ENCODE data around the gene LRFN4.

LRFN4 gene

DNA sequence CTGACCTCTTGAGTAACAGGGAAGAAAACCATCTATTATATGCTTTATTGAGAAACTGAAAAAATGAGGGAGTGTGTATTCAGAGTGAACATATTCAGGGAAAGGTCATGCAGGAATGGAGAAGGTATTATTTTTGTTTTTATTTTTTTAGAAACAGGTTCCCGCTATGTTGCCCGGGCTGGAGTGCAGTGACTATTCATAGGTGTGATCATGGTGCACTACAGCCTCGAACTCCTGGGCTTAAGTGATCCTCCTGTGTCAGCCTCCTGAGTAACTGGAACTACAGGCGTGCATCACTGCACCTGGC lies 22.4 kb upstream of the LRFN4 start:
- Histone ChIP-seq H3K27me3 (ENCODE audit: low read length) (no peaks in the 10 kb centered on the region), H3K79me2 (ENCODE audit: insufficient read depth, low read length) (peaks cover 4% of the 10 kb centered on the region; the same call in 1 of the 2 replicates), H3K9me2 (replicated peaks; ENCODE audit: insufficient read depth, low read length) (no peaks in the 10 kb centered on the region), H3K9ac (ENCODE audit: low read length) (no peak overlapping the region), H4K20me1 (ENCODE audit: low read depth, low read length) (no peaks in the 10 kb centered on the region), H2AFZ (ENCODE audit: low read depth, low read length, severe bottlenecking) (no peak overlapping the region), H3K27ac (ENCODE audit: low read depth, low read length) (no peak overlapping the region), H3K9me3 (ENCODE audit: insufficient read depth, low read length) (no peaks in the 10 kb centered on the region), H3K36me3 (ENCODE audit: low read length) (peaks cover 14% of the 10 kb centered on the region; the same call in 1 of the 2 replicates), H3F3A (ENCODE audit: insufficient read depth) (peaks cover 28% of the 10 kb centered on the region), H3K4me2 (ENCODE audit: low read depth, low read length, poor library complexity, severe bottlenecking) (no peak overlapping the region), H3K4me3 (ENCODE audit: insufficient read depth, low read length, poor library complexity, severe bottlenecking) (no peak overlapping the region)
- TF ChIP-seq, protein P1, sequence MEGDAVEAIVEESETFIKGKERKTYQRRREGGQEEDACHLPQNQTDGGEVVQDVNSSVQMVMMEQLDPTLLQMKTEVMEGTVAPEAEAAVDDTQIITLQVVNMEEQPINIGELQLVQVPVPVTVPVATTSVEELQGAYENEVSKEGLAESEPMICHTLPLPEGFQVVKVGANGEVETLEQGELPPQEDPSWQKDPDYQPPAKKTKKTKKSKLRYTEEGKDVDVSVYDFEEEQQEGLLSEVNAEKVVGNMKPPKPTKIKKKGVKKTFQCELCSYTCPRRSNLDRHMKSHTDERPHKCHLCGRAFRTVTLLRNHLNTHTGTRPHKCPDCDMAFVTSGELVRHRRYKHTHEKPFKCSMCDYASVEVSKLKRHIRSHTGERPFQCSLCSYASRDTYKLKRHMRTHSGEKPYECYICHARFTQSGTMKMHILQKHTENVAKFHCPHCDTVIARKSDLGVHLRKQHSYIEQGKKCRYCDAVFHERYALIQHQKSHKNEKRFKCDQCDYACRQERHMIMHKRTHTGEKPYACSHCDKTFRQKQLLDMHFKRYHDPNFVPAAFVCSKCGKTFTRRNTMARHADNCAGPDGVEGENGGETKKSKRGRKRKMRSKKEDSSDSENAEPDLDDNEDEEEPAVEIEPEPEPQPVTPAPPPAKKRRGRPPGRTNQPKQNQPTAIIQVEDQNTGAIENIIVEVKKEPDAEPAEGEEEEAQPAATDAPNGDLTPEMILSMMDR (IDR thresholded peaks at IDR 0.05; ENCODE audit: insufficient read depth, low read length, poor library complexity, severe bottlenecking), result no peak
- no peak for TF ChIP-seq EZH2phosphoT487 (conservative IDR thresholded peaks at IDR 0.05; ENCODE audit: low read length)

DNA sequence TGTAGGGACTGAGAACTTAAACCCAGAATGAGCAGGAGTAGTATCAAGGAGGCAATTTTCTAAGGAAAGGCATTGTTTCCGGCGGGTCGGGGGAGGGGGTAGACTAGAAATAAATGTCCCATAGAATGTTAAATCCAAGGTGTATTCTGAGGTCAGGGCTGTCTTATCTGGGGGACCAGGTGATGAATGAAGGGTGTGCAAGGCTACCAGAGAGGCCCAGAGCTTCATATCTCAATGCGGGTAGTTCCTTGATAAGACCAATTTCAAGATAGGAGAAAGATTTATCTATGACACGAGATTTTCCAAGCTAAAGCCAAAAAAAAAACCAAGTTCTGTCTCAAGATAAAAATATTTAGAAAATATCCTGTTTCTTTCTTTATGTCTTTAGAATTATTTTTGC lies 21.9 kb upstream of the LRFN4 start:
- Histone ChIP-seq H3F3A (ENCODE audit: insufficient read depth) (peaks cover 26% of the 10 kb centered on the region), H3K4me2 (ENCODE audit: low read depth, low read length, poor library complexity, severe bottlenecking) (no peak overlapping the region), H3K27ac (ENCODE audit: low read depth, low read length) (no peak overlapping the region)

DNA sequence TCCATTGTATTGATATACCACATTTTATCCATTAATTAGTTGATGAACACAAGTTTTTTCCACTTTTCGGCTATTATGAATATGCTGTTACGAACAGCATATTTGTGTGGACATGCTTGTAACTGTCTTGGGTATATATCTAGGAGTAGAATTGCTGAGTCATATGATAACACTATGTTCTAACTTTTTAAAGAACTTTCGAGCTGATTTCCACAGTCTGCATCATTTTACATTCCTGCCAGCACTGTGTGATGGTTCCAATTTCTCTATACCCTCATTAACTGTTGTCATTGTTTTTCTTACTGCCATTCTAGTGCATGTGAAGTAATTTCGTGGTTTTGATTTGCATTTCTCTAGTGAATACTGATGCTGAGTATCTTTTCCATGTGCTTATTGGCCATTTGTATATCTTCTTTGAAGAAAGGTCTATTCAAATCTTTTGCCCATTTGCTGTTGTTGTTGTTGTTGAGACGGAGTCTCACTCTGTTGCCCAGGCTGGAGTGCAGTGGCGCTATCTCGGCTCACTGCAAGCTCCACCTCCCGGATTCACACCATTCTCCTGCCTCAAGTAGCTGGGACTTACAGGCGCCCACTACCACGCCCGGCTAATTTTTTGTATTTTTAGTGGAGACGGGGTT lies 21.0 kb upstream of the LRFN4 start:
- Histone ChIP-seq H3K79me2 (ENCODE audit: insufficient read depth, low read length) (peaks cover 11% of the 10 kb centered on the region; the same call in 1 of the 2 replicates), H3K36me3 (ENCODE audit: low read length) (0 out of 2 replicates have a peak, but pooled peaks cover 3% of the 10 kb centered on the region), H3K4me3 (ENCODE audit: insufficient read depth, low read length, poor library complexity, severe bottlenecking) (no peak overlapping the region), H3K9ac (ENCODE audit: low read length) (no peak overlapping the region), H2AFZ (ENCODE audit: low read depth, low read length, severe bottlenecking) (no peak overlapping the region), H3K27ac (ENCODE audit: low read depth, low read length) (no peak overlapping the region; the same call in 1 of the 2 replicates), H3K9me3 (ENCODE audit: insufficient read depth, low read length) (no peaks in the 10 kb centered on the region), H4K20me1 (ENCODE audit: low read depth, low read length) (no peaks in the 10 kb centered on the region), H3K9me2 (replicated peaks; ENCODE audit: insufficient read depth, low read length) (no peaks in the 10 kb centered on the region), H3K27me3 (ENCODE audit: low read length) (no peaks in the 10 kb centered on the region), H3F3A (ENCODE audit: insufficient read depth) (peaks cover 22% of the 10 kb centered on the region), H3K4me2 (ENCODE audit: low read depth, low read length, poor library complexity, severe bottlenecking) (no peak overlapping the region)
- TF ChIP-seq, protein P1 (IDR thresholded peaks at IDR 0.05; ENCODE audit: insufficient read depth, low read length, poor library complexity, severe bottlenecking), result no peak
- no peak for TF ChIP-seq EZH2phosphoT487 (conservative IDR thresholded peaks at IDR 0.05; ENCODE audit: low read length)

More for the DNA sequence above, 21.9 kb upstream of the LRFN4 start:
- peaks cover 12% of the 10 kb centered on the region; the same call in 1 of the 2 replicates for H3K36me3 ChIP-seq (ENCODE audit: low read length)
- H3K27me3 ChIP-seq (ENCODE audit: low read length), result no peaks in the 10 kb centered on the region
- TF ChIP-seq, protein P1 (IDR thresholded peaks at IDR 0.05; ENCODE audit: insufficient read depth, low read length, poor library complexity, severe bottlenecking), result no peak
- no peak for TF ChIP-seq EZH2phosphoT487 (conservative IDR thresholded peaks at IDR 0.05; ENCODE audit: low read length)
- no peak overlapping the region for H2AFZ ChIP-seq (ENCODE audit: low read depth, low read length, severe bottlenecking)
- H3K4me3 ChIP-seq (ENCODE audit: insufficient read depth, low read length, poor library complexity, severe bottlenecking), result no peak overlapping the region
- H3K9me3 ChIP-seq (ENCODE audit: insufficient read depth, low read length), result no peaks in the 10 kb centered on the region
- H3K9me2 ChIP-seq (replicated peaks; ENCODE audit: insufficient read depth, low read length), result no peaks in the 10 kb centered on the region
- no peak overlapping the region for H3K9ac ChIP-seq (ENCODE audit: low read length)
- no peaks in the 10 kb centered on the region for H4K20me1 ChIP-seq (ENCODE audit: low read depth, low read length)
- peaks cover 8% of the 10 kb centered on the region; the same call in 1 of the 2 replicates for H3K79me2 ChIP-seq (ENCODE audit: insufficient read depth, low read length)
